Superior temporal gyrus (tissue), 1 donor: ENCODE data around the gene ADAMTSL3.

ENCODE experiments used
- DNase-seq: peaks from one replicate; pipeline ENCODE4 v3.0.0-alpha.2; 2016; ENCODE audit errors: extremely low spot score

Gene ADAMTSL3

DNA sequence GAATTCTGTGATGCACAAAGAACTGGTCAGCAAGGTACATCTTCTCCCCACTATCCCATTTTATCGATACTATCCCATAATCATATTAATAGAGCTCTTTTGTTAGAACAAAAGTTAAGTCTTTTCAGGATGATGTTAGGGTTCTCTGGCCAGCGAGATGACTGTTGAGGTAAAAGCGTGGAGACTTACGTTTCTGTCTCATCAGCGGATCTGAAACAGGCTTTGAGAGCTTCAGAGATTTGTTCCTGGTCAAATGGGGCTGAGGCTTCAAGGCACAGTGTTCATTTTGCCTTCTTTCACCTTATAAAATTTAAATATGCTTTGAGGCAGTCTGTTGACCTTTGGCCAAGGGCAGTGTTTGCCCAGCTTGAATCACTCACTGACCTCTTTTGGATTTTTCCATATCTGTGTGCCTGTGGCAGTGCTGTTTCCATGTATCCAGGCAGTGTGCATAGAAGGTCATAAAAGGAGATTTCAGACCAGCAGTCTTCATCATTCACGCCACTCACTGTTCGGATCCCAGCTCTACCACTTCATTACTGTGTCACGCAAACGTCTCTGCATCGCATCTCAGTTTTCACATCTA, 3.1 kb downstream of the ADAMTSL3 start:
- no peak for DNase-seq

- DNase-seq: no peak
These were observed 3.6 kb downstream of the ADAMTSL3 start for GRCh38 chr15:83657549-83657948.

DNA sequence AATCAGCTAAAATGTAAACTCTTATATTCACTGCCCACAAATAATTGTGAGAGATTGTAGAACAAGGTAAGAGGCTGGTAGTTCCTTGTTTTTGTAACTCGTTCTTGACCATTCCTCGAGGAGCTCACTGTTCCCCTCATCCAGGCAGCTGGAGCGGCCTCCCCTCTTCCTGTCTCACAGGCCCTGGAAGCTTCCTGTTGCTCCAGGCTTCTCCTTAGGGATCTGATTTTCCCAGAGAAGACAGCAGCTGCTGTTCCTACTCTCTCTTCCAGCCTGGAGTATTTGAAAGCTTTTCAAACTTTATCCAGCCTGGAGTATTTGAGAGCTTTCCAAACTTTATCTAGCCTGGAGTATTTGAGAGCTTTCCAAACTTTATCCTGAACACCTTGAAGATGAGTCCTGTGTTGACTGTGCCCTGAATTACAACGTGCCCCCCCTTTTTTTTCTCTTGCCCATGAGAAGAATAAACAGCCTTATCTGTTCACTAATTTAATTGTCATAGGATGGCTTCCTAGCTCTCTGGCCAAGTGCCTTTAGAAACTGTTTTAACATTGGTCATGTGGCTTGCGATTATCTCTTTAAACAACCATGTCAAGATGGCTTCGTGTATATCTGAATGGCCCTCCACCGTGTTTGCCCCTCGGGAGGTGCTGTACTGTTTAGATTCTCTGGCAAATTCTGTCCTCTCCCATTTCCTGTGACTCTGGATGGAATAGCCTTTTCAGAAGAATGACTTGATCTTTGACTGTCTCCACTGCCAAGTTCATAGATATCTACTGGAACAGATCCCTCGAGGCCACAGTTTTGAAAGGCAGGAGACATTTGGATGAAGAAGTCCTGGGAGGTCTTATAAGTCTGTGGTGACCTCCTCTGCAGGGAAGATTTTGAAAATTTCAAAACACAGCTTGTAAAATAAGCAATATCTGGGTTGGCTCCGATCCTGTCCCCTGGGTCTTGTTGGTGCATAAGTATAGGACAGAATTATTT, 4.8 kb downstream of the ADAMTSL3 start:
- no peak for DNase-seq

DNA sequence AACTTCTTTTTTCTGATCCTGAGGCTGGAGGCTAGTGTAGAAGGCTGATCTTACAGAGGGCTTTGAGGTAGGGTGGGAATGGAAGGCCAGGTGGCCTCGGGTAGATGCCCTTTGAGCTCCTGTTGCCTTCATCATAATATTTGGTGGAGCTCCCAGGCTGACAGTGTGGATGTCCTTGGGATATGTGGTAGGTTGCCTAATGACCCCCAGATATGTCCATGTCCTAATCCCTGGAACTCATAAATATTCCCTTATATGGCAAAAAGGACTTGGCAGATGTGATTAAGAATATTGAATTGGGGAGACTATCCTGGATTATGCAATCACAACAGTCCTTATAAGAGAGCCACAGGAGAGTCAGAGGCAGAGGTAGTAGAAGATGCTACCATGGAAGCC, 5.5 kb downstream of the ADAMTSL3 start:
- DNase-seq: no peak

- DNase-seq: no peak
These were observed 11.6 kb downstream of the ADAMTSL3 start for GRCh38 chr15:83665480-83665879.

DNA sequence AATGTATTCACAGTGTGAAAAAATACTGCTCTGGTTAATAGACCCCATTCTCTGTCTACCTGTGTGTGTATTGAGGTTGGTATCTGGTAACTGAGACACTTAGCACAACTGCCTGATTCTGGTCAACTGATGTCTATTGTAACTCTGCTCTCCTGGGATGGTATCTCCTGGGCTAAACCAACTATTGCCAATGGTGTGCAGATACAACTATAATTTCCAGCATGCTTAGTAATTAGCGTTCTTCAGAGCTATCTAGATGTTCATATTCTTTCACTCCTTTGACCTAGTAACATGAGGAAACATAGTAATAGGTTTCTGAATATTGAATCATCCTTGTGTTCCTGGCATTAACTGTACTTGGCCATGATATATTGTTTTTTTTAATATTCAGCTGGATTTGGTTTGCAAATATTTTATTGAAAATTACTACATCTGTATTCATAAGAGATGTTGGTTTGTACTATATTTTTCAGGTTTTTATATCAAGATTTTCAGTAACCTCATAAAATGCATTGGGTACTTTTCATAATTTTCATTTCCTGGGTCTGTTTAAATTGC, 16.8 kb downstream of the ADAMTSL3 start:
- no peak for DNase-seq

GRCh38 chr15:83671603-83672002, 17.7 kb downstream of the ADAMTSL3 start:
- DNase-seq: no peak

- DNase-seq: no peak
These were observed 19.5 kb downstream of the ADAMTSL3 start for GRCh38 chr15:83673385-83673784.

DNA sequence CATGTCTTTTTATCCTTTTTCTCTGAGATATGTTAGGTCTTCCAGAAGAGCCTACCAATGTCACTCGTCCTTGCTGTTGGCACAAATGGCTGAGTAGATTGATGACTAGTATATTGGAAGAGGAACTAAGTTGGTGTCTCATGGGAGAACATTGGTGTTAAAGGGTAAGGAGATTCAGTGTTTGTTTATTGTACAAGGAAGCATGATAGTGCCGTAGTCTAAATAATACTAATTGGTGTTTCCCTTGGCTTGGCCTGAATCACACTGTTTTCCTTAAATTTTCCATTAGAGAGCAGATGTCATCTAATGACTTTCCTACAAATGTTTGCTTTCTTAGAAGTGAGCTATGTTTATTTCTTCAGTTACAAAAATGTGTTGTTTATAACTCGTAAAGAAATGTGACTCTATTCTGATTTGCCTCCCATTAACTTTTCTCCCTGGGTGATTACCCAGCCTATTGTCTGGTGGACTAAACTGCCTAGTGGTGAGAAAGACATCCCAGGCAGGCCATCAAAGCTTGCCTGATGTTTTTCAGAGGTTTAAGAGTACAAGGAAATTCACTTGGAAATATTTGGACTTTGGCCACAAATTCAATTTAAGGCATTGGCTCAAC, 28.7 kb downstream of the ADAMTSL3 start:
- no peak for DNase-seq

DNA sequence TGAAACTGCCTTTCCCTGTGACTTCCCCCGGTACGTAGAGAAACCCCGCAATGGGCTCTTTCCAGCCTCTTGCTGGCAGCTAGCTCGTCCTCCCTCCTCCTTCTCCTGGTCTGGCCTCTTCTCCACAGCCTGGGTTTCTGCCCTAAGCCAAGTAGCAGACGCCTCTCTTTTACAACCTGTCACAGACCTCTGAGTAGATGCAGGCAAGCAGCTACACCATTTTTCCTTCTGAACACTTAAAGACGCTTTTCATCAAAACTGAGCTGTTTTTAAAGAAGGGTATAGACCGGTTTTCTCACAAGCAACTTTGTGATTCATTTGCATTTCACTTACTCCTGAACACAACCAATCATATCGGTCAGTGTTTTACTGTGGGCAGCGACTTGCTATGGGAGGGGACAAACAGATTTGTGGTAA, 32.0 kb downstream of the ADAMTSL3 start:
- no peak for DNase-seq

- no peak for DNase-seq
These were observed 34.3 kb downstream of the ADAMTSL3 start for GRCh38 chr15:83688201-83688600.

GRCh38 chr15:83690676-83691075, 36.8 kb downstream of the ADAMTSL3 start:
- no peak for DNase-seq

DNA sequence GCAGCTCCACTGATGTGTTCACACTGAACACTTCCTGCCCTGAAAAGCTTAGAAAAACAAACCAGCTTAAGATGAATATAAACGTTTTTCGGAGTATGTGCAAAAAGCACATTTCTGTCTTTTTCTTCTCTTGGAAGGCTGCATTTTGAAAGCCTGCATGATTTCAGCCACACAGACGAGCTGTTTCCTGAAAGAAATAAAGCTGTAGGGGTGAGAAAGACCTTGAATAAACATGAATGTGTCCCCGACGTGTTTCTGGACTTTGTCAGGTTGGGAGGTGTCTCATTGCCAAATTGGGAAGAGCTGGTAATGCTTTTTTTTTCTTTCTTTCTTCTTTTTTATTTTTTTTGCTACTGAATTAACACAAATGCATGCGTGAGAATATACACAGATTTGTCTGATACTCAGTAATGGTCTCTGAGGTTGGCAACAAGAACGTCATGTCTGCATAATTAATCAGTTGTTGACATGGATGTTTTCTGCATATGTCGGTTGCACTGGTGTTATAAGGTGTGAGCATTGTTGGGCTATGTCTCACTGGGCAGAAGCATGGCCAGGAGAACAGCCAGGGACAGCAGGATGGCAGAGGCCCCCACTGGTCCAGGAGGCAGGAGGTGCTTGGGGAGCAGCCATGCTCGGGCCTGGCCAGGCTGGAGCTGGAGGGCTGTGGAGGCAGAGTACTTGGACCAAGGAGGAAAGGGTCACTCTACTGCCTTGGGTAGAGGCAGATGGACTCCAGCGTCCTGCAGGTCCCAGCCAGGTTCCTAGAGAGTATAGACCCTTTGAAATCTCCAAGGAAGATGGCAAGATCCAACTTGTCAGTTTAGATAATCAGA, 39.0 kb downstream of the ADAMTSL3 start:
- DNase-seq: no peak

- DNase-seq: no peak
These were observed 40.1 kb downstream of the ADAMTSL3 start for GRCh38 chr15:83694015-83694414.

DNA sequence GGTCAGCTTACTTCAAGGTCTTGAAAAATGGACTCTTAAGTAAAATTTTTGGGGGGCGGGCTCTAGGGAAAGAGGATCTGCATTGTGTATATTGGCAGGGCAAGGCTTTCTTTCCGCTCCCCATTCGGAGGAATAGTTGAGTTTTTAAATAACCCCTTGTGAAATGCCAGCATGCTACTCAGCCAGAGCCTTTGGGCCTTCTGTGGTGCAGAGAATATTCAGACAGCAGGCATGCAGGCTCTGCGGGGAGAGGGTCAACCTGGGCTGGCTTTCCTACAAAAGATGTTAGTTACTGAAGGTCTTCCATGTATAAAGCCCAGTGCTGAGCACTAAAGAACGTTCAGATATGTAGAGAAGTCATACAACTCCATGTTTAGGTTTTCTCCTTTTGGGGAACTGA, 40.6 kb downstream of the ADAMTSL3 start:
- DNase-seq: no peak

GRCh38 chr15:83695246-83695645, 41.3 kb downstream of the ADAMTSL3 start:
- DNase-seq: no peak

GRCh38 chr15:83695901-83696425, 42.0 kb downstream of the ADAMTSL3 start:
- no peak for DNase-seq

DNA sequence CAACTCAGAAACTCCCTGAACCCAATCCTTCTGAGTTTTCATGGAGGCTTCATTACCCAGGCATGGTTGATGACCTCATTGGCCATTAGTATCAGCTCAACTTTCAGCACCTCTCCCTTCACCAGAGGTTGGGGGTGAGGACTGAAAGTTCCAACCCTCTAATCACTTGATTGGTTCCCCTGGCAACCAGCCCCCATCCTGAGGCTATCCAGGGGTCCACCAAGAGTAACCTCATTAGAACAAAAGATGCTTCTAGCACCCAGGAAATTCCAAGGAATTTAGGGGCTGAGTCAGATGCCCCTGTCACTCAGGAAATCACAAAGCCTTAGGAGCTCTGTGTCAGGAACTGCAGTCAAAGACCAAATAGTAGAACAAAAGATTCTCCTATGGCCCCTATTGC, 43.8 kb downstream of the ADAMTSL3 start:
- DNase-seq: no peak

GRCh38 chr15:83698294-83698693, 44.4 kb downstream of the ADAMTSL3 start:
- no peak for DNase-seq

DNA sequence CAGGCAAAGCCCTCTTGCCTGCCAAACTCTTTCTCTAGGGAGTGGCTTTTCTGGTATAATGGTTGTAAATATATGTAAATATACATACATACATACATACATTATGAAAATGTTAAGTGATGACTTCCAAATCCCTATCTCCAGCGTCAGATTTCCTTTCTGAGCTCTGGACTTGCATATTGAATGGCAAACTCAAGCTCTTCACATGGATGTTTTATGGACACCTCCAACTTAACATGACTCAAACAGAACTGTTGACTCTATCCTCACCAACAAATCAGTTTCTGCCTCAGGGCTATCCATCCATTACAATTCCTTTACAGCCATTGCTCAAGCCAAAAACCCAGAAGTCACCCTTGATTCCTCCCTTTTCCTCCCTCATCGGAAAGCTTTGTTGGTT, 45.1 kb downstream of the ADAMTSL3 start:
- no peak for DNase-seq

- no peak for DNase-seq
These were observed 46.2 kb downstream of the ADAMTSL3 start for GRCh38 chr15:83700082-83700481.
